Chondrocyte (in vitro differentiated cells): ENCODE results near the gene ATP8B3. TPM values are rescaled to one million over a fixed set of nuclear protein-coding genes. Genes with fewer than 3 reads are reported as not detected.

Source experiments
- DNase-seq: peaks from one replicate; pipeline ENCODE4 v3.0.0; 2021; ENCODE audit warnings: mixed read lengths, low spot score
- H3K27ac Mint-ChIP-seq: one replicate; pipeline ENCODE4 v1.8.0; 2021; ENCODE audit warnings: mild to moderate bottlenecking, moderate library complexity, mixed read lengths; ENCODE audit not compliant: unreplicated experiment
- H3K27me3 Mint-ChIP-seq: 2 replicates; pipeline ENCODE4 v1.8.0; 2021; ENCODE audit warnings: low read depth, mixed read lengths
- H3K36me3 Mint-ChIP-seq: 2 replicates; pipeline ENCODE4 v1.8.0; 2021; ENCODE audit warnings: low read depth, mixed read lengths
- H3K4me1 Mint-ChIP-seq: 2 replicates; pipeline ENCODE4 v1.8.0; 2021; ENCODE audit warnings: low read depth, mild to moderate bottlenecking, mixed read lengths
- H3K4me3 Mint-ChIP-seq: one replicate; pipeline ENCODE4 v1.8.0; 2021; ENCODE audit warnings: mild to moderate bottlenecking, moderate library complexity, mixed read lengths; ENCODE audit not compliant: unreplicated experiment
- H3K9me3 Mint-ChIP-seq: 2 replicates; pipeline ENCODE4 v1.8.0; 2021; ENCODE audit warnings: low read depth, mixed read lengths
- CTCF ChIP-seq: fragments of 200-600 bp; sonication (generic); IDR thresholded peaks from 2 replicates; pipeline ENCODE4 v1.5.0; 2021; ENCODE audit warnings: antibody characterized with exemption, mild to moderate bottlenecking, moderate library complexity
- total RNA-seq: library from RNA; stranded (reverse); gene quantifications from 3 replicates; pipeline ENCODE4 v1.2.1, GENCODE V29; 2021

ATP8B3 gene
- total RNA-seq, 1 donor from 2014 or later = 5.7 TPM

DNA sequence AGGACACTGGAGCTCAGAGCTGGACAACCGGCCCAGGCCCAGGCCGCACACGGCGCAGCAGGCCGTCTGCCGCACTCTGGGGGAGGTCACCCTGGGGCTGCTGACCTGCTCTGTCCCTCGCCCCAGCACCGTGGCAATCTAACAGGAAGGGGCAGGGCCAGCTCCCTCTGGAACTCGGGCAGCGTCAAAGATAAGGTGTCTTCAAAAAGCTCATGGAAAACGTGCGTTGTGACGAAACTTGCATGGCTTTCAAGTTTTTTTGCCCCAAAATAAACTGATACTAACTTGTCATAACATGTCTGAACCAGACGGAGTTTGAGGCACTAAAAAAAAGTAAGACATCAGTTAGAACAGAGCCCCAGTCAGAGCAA lies 12.2 kb upstream of the ATP8B3 start:
- DNase-seq = no peak
- H3K27me3 Mint-ChIP-seq = no peaks in the 10 kb centered on the region
- H3K36me3 Mint-ChIP-seq = peaks cover 8% of the 10 kb centered on the region
- H3K9me3 Mint-ChIP-seq = no peaks in the 10 kb centered on the region
- H3K27ac Mint-ChIP-seq = no peak overlapping the region
- no peak for TF ChIP-seq CTCF
- H3K4me1 Mint-ChIP-seq = peaks cover 5% of the 10 kb centered on the region
- H3K4me3 Mint-ChIP-seq = no peak overlapping the region

DNA sequence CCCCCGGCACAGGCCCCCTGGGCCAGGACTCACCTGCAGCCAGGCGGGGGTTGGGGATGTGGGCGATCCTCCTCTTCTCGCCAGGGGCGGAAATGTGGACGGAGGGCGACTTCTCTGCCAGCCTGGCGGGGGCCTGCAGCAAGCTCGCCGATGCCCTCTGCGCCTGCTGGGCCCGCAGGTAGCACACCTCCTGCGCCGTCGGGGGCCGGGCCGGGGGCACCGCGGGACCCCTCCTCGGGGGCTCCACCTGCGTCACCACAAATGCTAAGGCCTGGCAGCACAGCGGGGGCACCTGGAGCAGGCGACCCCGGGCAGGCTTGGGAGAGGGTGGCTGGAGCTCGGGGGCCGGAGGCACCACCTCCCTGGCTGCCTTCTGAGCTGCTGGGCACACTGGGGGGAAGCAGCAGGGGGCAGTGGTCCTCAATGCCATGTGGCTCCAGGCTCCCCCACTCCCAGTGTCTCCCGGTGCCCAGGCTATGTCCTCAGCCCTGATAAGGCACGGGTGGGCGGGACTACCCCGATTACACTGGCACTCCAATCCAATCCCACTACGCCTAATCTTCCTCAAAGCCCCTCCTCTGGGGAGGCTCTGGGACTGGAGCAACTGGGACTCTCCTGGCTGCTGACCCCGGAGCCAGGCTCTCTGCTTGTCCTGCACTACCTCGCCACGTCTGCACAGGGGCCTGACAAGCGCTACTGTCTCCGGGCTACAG lies 11.6 kb upstream of the ATP8B3 start:
- Mint-ChIP-seq H3K9me3 (no peaks in the 10 kb centered on the region), H3K27me3 (no peaks in the 10 kb centered on the region), H3K27ac (no peak overlapping the region), H3K4me1 (peaks cover 5% of the 10 kb centered on the region), H3K36me3 (peaks cover 8% of the 10 kb centered on the region), H3K4me3 (no peak overlapping the region)
- DNase-seq = no peak
- no peak for TF ChIP-seq CTCF

DNA sequence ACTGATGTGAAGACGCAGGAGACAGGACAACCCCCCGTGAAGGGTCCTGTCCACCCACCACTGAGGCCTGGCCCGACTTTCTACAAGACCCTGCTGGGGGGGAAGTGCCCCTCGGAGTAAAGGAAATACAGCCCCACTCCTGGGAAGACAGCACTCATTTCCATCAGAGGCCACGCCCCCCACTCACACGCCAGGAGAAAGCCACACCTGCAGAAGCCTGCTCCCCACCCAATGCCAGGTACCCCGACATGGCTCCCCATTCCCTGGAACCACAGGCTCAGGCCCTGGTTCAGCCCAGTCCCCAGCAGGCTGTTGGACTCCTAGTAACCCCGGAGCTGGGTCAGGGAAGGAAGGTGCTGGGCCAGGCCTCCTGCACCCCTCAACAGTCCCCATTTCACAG lies 10.9 kb upstream of the ATP8B3 start:
- H3K27ac Mint-ChIP-seq = no peak overlapping the region
- H3K4me3 Mint-ChIP-seq = no peak overlapping the region
- no peak for TF ChIP-seq CTCF
- no peak for DNase-seq
- H3K9me3 Mint-ChIP-seq = no peaks in the 10 kb centered on the region
- peaks cover 10% of the 10 kb centered on the region for H3K36me3 Mint-ChIP-seq
- H3K4me1 Mint-ChIP-seq = peaks cover 5% of the 10 kb centered on the region
- H3K27me3 Mint-ChIP-seq = no peaks in the 10 kb centered on the region

GRCh38 chr19:1822210-1822609 lies 10.1 kb upstream of the ATP8B3 start:
- Mint-ChIP-seq H3K4me3 (no peak overlapping the region), H3K27ac (no peak overlapping the region), H3K27me3 (no peaks in the 10 kb centered on the region), H3K4me1 (peaks cover 5% of the 10 kb centered on the region), H3K9me3 (no peaks in the 10 kb centered on the region), H3K36me3 (peaks cover 10% of the 10 kb centered on the region)
- no peak for TF ChIP-seq CTCF
- no peak for DNase-seq

DNA sequence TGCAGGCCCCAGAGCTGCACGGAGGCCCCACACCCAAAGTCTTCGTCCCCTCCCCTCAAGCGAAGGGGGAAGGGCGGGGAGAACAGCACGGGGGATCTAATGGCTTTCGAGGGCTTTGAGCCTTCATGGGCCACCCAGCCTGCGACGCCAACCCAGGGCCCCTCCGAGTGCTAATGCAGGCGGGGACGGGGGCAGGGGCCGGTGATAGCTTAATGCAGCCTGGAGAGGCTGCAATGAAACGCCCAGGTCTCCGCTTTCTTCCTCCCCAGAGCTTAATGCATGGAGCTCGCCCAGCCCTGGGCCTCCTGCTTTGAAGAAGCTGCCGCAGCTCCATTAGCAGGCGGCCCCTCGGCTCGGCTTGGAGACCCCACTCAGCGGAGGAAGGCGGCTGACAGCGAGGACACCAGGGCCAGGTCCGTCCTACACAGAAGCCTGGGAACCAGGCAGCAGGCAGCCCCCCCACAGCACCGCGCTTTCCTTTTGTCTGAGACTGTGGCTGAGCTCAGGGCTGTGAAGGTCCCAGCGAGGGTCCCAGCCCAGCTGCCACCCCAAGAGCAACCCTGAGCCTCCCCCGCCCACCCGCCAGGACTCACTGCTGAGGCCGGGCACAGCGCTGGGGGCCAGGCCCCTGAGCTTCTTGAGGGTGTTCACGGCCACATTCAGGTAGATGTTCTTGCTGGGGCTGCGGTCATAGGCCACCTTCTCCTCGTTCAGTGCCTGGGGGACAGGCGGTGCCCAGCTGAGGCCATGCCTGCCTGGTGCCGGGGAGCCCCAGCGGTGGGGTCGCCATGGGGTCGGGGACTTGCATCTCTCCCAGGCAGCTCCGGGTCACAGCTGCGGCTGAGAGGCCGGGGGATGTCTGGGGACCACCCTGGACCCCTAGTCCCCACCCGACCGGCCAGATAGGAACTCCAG lies 7.5 kb upstream of the ATP8B3 start:
- TF ChIP-seq CTCF = no peak
- Mint-ChIP-seq H3K4me3 (no peak overlapping the region), H3K36me3 (peaks cover 9% of the 10 kb centered on the region), H3K9me3 (no peaks in the 10 kb centered on the region), H3K27me3 (no peaks in the 10 kb centered on the region), H3K4me1 (no peaks in the 10 kb centered on the region), H3K27ac (no peak overlapping the region)
- no peak for DNase-seq
